Esophagus squamous epithelium (tissue), 5 donors: Measurements from ENCODE around the gene KIZ. TPM values are rescaled to one million over a fixed set of nuclear protein-coding genes. Genes with fewer than 3 reads are reported as not detected.
"Not testable (repeated sequence)": the region's sequence is repeated elsewhere in the genome, so short reads cannot be mapped to it uniquely, and the experiment has no call there.

Experiments used
- DNase-seq: peaks from one replicate; lab custom pipeline; 2025; lab: John Stamatoyannopoulos, UW
- H3K27ac ChIP-seq, 4 donors: fragments of 200-600 bp; sonication (generic); one replicate each; pipeline ENCODE4 v1.5.1; 2016 to 2019; ENCODE audit warnings: mild to moderate bottlenecking in 1 of 4
- H3K27me3 ChIP-seq, 4 donors: fragments of 200-600 bp; sonication (generic); 1 replicate in 3 of 4; 2 replicates in 1 of 4; pipeline versions ENCODE4 v1.5.1 to v1.6.0; 2017 to 2021; ENCODE audit warnings: antibody characterized with exemption in 1 of 4
- H3K36me3 ChIP-seq, 3 donors: fragments of 200-600 bp; sonication (generic); one replicate each; pipeline ENCODE4 v1.5.1; 2016 to 2019
- H3K4me1 ChIP-seq, 3 donors: fragments of 200-600 bp; sonication (generic); one replicate each; pipeline ENCODE4 v1.5.1; 2017 to 2019
- H3K4me3 ChIP-seq, 4 donors: fragments of 200-600 bp; sonication (generic); 1 replicate in 3 of 4; 2 replicates in 1 of 4; pipeline ENCODE4 v1.5.1; 2016 to 2019; ENCODE audit warnings: mild to moderate bottlenecking in 2 of 4, moderate library complexity in 1 of 4
- H3K9me3 ChIP-seq, 3 donors: fragments of 200-600 bp; sonication (generic); one replicate each; pipeline ENCODE4 v1.5.1; 2016 to 2019
- POLR2A ChIP-seq, 4 donors: fragments of 450-650 bp; IDR thresholded peaks; one replicate each; pipeline ENCODE4 v1.6.1; 2017; ENCODE audit warnings: antibody characterized with exemption in 4 of 4, mild to moderate bottlenecking in 4 of 4, moderate library complexity in 3 of 4
- WGBS, 2 donors: methylation state at CpG; one replicate each; pipeline ENCODE4 v1.1.5; 2018; 5-methylcytosine and 5-hydroxymethylcytosine counted together
- intact Hi-C: fragments of 100-400 bp; cut with DNase I; formaldehyde crosslinking; loops from one replicate; pipeline ENCODE4 v1.15.0; 2022
- total RNA-seq, 4 donors: library from RNA; depleted of rRNA; stranded (reverse); fragments of >200 nt; gene quantifications; one replicate each; pipeline ENCODE4 v1.1.0, GENCODE V29; 2016
- TF ChIP-seq, protein P1 (sequence below), 6 experiments: fragments of 450-650 bp in 4 of 6; fragments of 200-600 bp in 2 of 6; sonication (generic) in 2 of 6; IDR thresholded peaks; one replicate each; pipeline ENCODE4 v1.5.1; 2016 to 2019; ENCODE audit warnings: antibody characterized with exemption in 6 of 6, mild to moderate bottlenecking in 4 of 6, moderate library complexity in 4 of 6
- donor health status: DM: yes; HTN: yes; CAD: no.

Gene KIZ
- total RNA-seq, 4 donors from 2014 or later, result 2.2 to 15.3 (median 9.1) TPM

- Histone ChIP-seq H3K9me3 (no peaks in the 10 kb centered on the region), H3K27ac (no peak overlapping the region), H3K36me3 (peaks cover 0 to 37% (median 0%) of the 10 kb centered on the region in 3 donors), H3K4me1 (no peaks in the 10 kb centered on the region), H3K4me3 (no peak overlapping the region), H3K27me3 (no peaks in the 10 kb centered on the region)
- WGBS, 2 donors, result 70 to 96% methylated on average over 3 of the region's 3 CpGs
- no peak for DNase-seq
- intact Hi-C loops, result no loop called here
- TF ChIP-seq, protein P1, sequence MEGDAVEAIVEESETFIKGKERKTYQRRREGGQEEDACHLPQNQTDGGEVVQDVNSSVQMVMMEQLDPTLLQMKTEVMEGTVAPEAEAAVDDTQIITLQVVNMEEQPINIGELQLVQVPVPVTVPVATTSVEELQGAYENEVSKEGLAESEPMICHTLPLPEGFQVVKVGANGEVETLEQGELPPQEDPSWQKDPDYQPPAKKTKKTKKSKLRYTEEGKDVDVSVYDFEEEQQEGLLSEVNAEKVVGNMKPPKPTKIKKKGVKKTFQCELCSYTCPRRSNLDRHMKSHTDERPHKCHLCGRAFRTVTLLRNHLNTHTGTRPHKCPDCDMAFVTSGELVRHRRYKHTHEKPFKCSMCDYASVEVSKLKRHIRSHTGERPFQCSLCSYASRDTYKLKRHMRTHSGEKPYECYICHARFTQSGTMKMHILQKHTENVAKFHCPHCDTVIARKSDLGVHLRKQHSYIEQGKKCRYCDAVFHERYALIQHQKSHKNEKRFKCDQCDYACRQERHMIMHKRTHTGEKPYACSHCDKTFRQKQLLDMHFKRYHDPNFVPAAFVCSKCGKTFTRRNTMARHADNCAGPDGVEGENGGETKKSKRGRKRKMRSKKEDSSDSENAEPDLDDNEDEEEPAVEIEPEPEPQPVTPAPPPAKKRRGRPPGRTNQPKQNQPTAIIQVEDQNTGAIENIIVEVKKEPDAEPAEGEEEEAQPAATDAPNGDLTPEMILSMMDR (IDR thresholded peaks at IDR 0.05), result no peak
- no peak for TF ChIP-seq POLR2A (IDR thresholded peaks at IDR 0.05)
Observed at GRCh38 chr20:21246161-21246560, 120.3 kb downstream of the KIZ start.

GRCh38 chr20:21247603-21248095 is 121.8 kb downstream of the KIZ start:
- H3K9me3 ChIP-seq, H3K4me3 ChIP-seq, intact Hi-C loops, H3K27me3 ChIP-seq, H3K4me1 ChIP-seq, DNase-seq, H3K27ac ChIP-seq: not testable (repeated sequence)
- H3K36me3 ChIP-seq, result peaks cover 0 to 37% (median 0%) of the 10 kb centered on the region in 3 donors
- WGBS, 2 donors, result 78 to 85% methylated on average over 8 of the region's 8 CpGs

DNA sequence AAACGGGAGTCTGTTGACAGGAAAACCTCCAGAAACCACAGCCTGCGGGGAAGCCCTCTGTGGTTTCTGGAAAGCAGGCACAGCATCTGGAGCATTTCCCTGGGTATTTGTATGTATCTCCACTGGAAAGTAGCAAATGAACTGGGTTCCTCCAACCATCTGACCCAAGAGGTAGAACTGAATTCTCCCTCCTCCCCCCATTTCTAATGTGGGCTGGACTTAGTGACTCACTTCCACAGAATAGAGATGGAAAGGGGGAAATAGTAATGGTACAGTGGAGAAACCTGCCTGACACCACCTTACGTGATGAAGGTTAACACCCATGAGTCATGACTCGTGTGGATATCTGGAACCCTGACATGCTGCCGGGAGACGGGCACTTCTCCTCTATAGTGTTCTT is 125.4 kb downstream of the KIZ start:
- no peaks in the 10 kb centered on the region for H3K27me3 ChIP-seq
- peaks cover 0 to 4% (median 0%) of the 10 kb centered on the region in 3 donors for H3K36me3 ChIP-seq
- H3K9me3 ChIP-seq, result no peaks in the 10 kb centered on the region
- WGBS, 2 donors, result 46 to 62% methylated on average over 5 to 6 of the region's 6 CpGs
- H3K4me1 ChIP-seq, result no peaks in the 10 kb centered on the region
- H3K27ac ChIP-seq, result no peak overlapping the region
- no peak overlapping the region for H3K4me3 ChIP-seq
- DNase-seq, result no peak
- TF ChIP-seq, protein P1 (IDR thresholded peaks at IDR 0.05), result no peak
- TF ChIP-seq POLR2A (IDR thresholded peaks at IDR 0.05), result no peak
- intact Hi-C loops, result no loop called here

DNA sequence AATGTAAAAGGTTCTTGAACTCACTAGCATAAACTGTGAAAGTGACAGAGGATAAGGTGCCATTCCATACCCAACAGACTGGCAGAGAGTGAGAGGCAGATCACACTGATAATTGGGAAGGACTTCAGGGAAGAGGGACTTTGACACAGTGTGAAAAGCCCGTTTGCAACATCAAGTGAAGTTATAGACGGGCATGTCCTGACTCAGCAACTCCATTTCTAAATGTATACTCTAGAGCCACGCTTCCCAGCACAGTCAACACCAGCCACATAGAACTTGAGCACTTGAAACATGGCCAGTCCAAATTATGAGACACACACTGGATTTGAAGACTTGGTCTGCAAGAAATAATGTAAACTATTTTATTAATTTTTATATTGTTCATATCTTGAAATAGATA is 131.3 kb downstream of the KIZ start:
- WGBS, 2 donors, result 57 to 61% methylated on average over 3 of the region's 3 CpGs
- TF ChIP-seq, protein P1 (IDR thresholded peaks at IDR 0.05), result no peak
- no peak for TF ChIP-seq POLR2A (IDR thresholded peaks at IDR 0.05)
- Histone ChIP-seq H3K27ac (no peak overlapping the region), H3K4me3 (no peak overlapping the region), H3K27me3 (no peaks in the 10 kb centered on the region), H3K4me1 (no peaks in the 10 kb centered on the region), H3K36me3 (no peaks in the 10 kb centered on the region), H3K9me3 (no peaks in the 10 kb centered on the region)
- intact Hi-C loops, result no loop called here
- DNase-seq, result no peak

GRCh38 chr20:21258411-21258810 is 132.5 kb downstream of the KIZ start:
- DNase-seq, result no peak
- TF ChIP-seq POLR2A (IDR thresholded peaks at IDR 0.05), result no peak
- TF ChIP-seq, protein P1 (IDR thresholded peaks at IDR 0.05), result no peak
- no peak overlapping the region for H3K4me3 ChIP-seq
- H3K4me1 ChIP-seq, result no peaks in the 10 kb centered on the region
- H3K36me3 ChIP-seq, result no peaks in the 10 kb centered on the region
- WGBS, 2 donors, result 78 to 81% methylated on average over 6 of the region's 6 CpGs
- intact Hi-C loops, result no loop called here
- H3K27me3 ChIP-seq, result no peaks in the 10 kb centered on the region
- H3K27ac ChIP-seq, result no peak overlapping the region
- H3K9me3 ChIP-seq, result no peaks in the 10 kb centered on the region

DNA sequence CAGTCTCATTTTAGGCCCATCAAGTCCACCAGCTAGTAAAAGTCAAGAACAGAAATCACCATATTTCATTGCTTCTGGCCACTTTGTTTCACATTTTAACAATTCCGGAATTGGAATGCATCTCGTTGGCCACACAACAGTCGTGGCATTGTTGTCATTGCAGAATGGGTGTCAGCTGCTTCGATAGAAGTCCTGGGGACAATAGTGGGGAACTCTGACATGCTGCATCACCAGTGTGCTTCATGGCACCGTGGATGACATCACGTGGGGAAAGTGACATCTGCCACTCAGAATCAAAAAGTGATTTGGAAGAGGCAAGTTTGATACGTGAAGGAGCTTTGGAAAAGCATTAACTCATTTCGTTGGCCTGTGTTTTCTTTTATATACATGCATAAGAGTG is 133.5 kb downstream of the KIZ start:
- H3K9me3 ChIP-seq, result no peaks in the 10 kb centered on the region
- 78 to 84% methylated on average over 6 to 8 of the region's 8 CpGs for WGBS, 2 donors
- no peaks in the 10 kb centered on the region for H3K27me3 ChIP-seq
- no peak overlapping the region for H3K27ac ChIP-seq
- H3K4me3 ChIP-seq, result no peak overlapping the region
- no peaks in the 10 kb centered on the region for H3K36me3 ChIP-seq
- H3K4me1 ChIP-seq, result no peaks in the 10 kb centered on the region
- no peak for DNase-seq
- intact Hi-C loops, result no loop called here
- TF ChIP-seq, protein P1 (IDR thresholded peaks at IDR 0.05), result no peak
- TF ChIP-seq POLR2A (IDR thresholded peaks at IDR 0.05), result no peak
